ENCODE results near the gene LAMP5.

The LAMP5 gene

GRCh38 chr20:9578594-9578993, 64.2 kb downstream of the LAMP5 start:
- CTCF ChIA-PET: no interaction called here
- H3K4me1 ChIP-seq (ENCODE audit: control extremely low read depth in 1 of 4, control insufficient read depth in 4 of 4, insufficient read depth in 4 of 4, low read length in 3 of 4): peaks cover 0 to 3% (median 0%) of the 10 kb centered on the region in 4 experiments
- no peak overlapping the region for H3K27ac ChIP-seq (ENCODE audit: insufficient read depth in 1 of 2, low read depth in 1 of 2, low read length in 2 of 2, poor library complexity in 1 of 2, severe bottlenecking in 2 of 2)
- no CpG with 5 or more reads among the region's 2 CpGs for WGBS (ENCODE audit: insufficient coverage)
- H3K36me3 ChIP-seq (ENCODE audit: control insufficient read depth in 4 of 4, insufficient read depth in 4 of 4, low read length in 3 of 4): no peaks in the 10 kb centered on the region
- peaks cover 0 to 14% (median 10%) of the 10 kb centered on the region in 5 experiments for H3K27me3 ChIP-seq (replicated peaks in 2 of 5; ENCODE audit: control insufficient read depth in 4 of 5, insufficient read depth in 5 of 5, low read length in 4 of 5)
- POLR2A ChIA-PET: no interaction called here
- peaks cover 0 to 2% (median 0%) of the 10 kb centered on the region in 5 experiments for H3K9me3 ChIP-seq (ENCODE audit: control extremely low read depth in 1 of 5, control insufficient read depth in 4 of 5, insufficient read depth in 2 of 5, low read depth in 1 of 5, low read length in 4 of 5)
- DNase-seq: peak in 2 of 3 donors; percentile 30 to 50
- no peak overlapping the region for H3K4me3 ChIP-seq (ENCODE audit: control insufficient read depth in 1 of 7, extremely low read depth in 1 of 7, insufficient read depth in 4 of 7, low read depth in 2 of 7, low read length in 6 of 7)
